ENCODE data around the gene ZIC5. TPM values are rescaled to one million over a fixed set of nuclear protein-coding genes. Genes with fewer than 3 reads are reported as not detected.

The ZIC5 gene
- total and polyA plus RNA-seq, 2 of the 13 experiments (the other 11 are each of a cell fraction or from before 2014, with no cell fraction given): 0.02 to 0.07 TPM

GRCh38 chr13:99941911-99942310, 29.7 kb downstream of the ZIC5 start:
- BruUV-seq (replicated peaks): no TSS peak
- WGBS (ENCODE audit: low lambda C conversion rate): 69% methylated on average over 4 of the region's 4 CpGs
- in situ Hi-C loops (cut with HindIII; ENCODE audit: extremely low pct_ligation_motif_present, low pct_unique_long_range_greater_than_20kb) (no loop called here), intact Hi-C loops (cut with micrococcal nuclease; ENCODE audit: unreplicated experiment) (no loop called here)
- Histone ChIP-seq H3K9ac (ENCODE audit: insufficient read depth, low read depth, low read length) (no peak overlapping the region), H3K4me3 (replicated peaks in 1 of 3; ENCODE audit: insufficient read depth in 1 of 3, low read depth in 2 of 3, low read length in 3 of 3) (no peak overlapping the region), H3K79me2 (ENCODE audit: insufficient read depth, low read length) (no peaks in the 10 kb centered on the region), H3K27me3 (ENCODE audit: control insufficient read depth in 1 of 2, insufficient read depth in 2 of 2, low read length in 2 of 2) (peaks cover 2 to 15% of the 10 kb centered on the region in 2 experiments; a peak in 4 of 5 replicates), H3K9me3 (ENCODE audit: low read length) (no peaks in the 10 kb centered on the region), H3K4me1 (ENCODE audit: insufficient read depth, low read length) (peaks cover 32% of the 10 kb centered on the region), H2AFZ (ENCODE audit: low read length) (no peak overlapping the region), H3K36me3 (replicated peaks in 1 of 2; ENCODE audit: control insufficient read depth in 1 of 2, insufficient read depth in 2 of 2, low read length in 2 of 2) (no peaks in the 10 kb centered on the region), H3K27ac (ENCODE audit: extremely low read length, insufficient read depth, low read length) (no peak overlapping the region), H4K20me1 (ENCODE audit: insufficient read depth, low read length) (no peaks in the 10 kb centered on the region), H3K4me2 (ENCODE audit: low read depth, low read length) (peak overlapping the region; percentile 82; the same call in 1 of the 2 replicates)
- no peak for TF ChIP-seq RARG (CRISPR knock-in tag; IDR thresholded peaks at IDR 0.05; ENCODE audit: low read depth)
- no peak for TF ChIP-seq ZHX2 (IDR thresholded peaks at IDR 0.05; ENCODE audit: low read depth)
- TF ChIP-seq ZHX2 (CRISPR knock-in tag; IDR thresholded peaks at IDR 0.05; ENCODE audit: borderline replicate concordance): no peak
- TF ChIP-seq AGO2 (optimal IDR thresholded peaks at IDR 0.05; ENCODE audit: low read depth, low read length): no peak
- TF ChIP-seq ZNF251 (CRISPR knock-in tag; IDR thresholded peaks at IDR 0.05): no peak
- TF ChIP-seq NAIF1 (CRISPR knock-in tag; IDR thresholded peaks at IDR 0.05; ENCODE audit: borderline replicate concordance): no peak
- no peak for TF ChIP-seq ARNTL (CRISPR knock-in tag; IDR thresholded peaks at IDR 0.05)
- TF ChIP-seq ZSCAN30 (CRISPR knock-in tag; IDR thresholded peaks at IDR 0.05): no peak
- TF ChIP-seq SAFB2 (CRISPR knock-in tag; IDR thresholded peaks at IDR 0.05; ENCODE audit: borderline replicate concordance, low read depth): no peak
- TF ChIP-seq ELF1 (CRISPR knock-in tag; IDR thresholded peaks at IDR 0.05): no peak
- no peak for TF ChIP-seq ZNF556 (CRISPR knock-in tag; IDR thresholded peaks at IDR 0.05; ENCODE audit: borderline replicate concordance)
- no peak for TF ChIP-seq ZFP62 (CRISPR knock-in tag; IDR thresholded peaks at IDR 0.05)
- TF ChIP-seq ZNF224 (CRISPR knock-in tag; IDR thresholded peaks at IDR 0.05): no peak
- no peak for TF ChIP-seq ZNF777 (CRISPR knock-in tag; IDR thresholded peaks at IDR 0.05)
- ATAC-seq (no peak), FAIRE-seq (no peak), DNase-seq (ENCODE audit: low spot score) (no peak)
- POLR2A ChIA-PET: no interaction called here
- CTCF ChIA-PET (ENCODE audit: low intra/inter-chr PET ratio, low total read pairs): no interaction called here
